Measurements from ENCODE around the gene DCLK1. TPM values are rescaled to one million over a fixed set of nuclear protein-coding genes. Genes with fewer than 3 reads are reported as not detected.
"Not testable (repeated sequence)": the region's sequence is repeated elsewhere in the genome, so short reads cannot be mapped to it uniquely, and the experiment has no call there.

The DCLK1 gene
- total RNA-seq, 1 donor from 2014 or later, result 55.5 TPM

GRCh38 chr13:36096461-36097416 is 34.4 kb downstream of the DCLK1 start:
- ATAC-seq (peak; percentile 54), DNase-seq (ENCODE audit: low spot score) (no peak)
- intact Hi-C loops (cut with DNase I), result no loop called here

- ATAC-seq, result no peak
- DNase-seq (ENCODE audit: low spot score), result no peak
- intact Hi-C loops (cut with DNase I), result no loop called here
These were observed 36.7 kb downstream of the DCLK1 start for GRCh38 chr13:36094478-36094877.

GRCh38 chr13:36090592-36090991 is 40.6 kb downstream of the DCLK1 start:
- intact Hi-C loops (cut with DNase I), result no loop called here
- peak; percentile 63 for ATAC-seq
- no peak for DNase-seq (ENCODE audit: low spot score)

GRCh38 chr13:36089130-36089647 is 42.0 kb downstream of the DCLK1 start:
- ATAC-seq, result peak; percentile 58
- intact Hi-C loops (cut with DNase I), result no loop called here
- no peak for DNase-seq (ENCODE audit: low spot score)

- intact Hi-C loops (cut with DNase I), result no loop called here
- no peak for DNase-seq (ENCODE audit: low spot score)
- ATAC-seq, result no peak
These were observed 42.7 kb downstream of the DCLK1 start for GRCh38 chr13:36088463-36088862.

GRCh38 chr13:36088001-36088400 is 43.2 kb downstream of the DCLK1 start:
- intact Hi-C loops (cut with DNase I), result no loop called here
- DNase-seq (ENCODE audit: low spot score) (no peak), ATAC-seq (no peak)

GRCh38 chr13:36086117-36086516 is 45.1 kb downstream of the DCLK1 start:
- DNase-seq (ENCODE audit: low spot score) (no peak), ATAC-seq (no peak)
- intact Hi-C loops (cut with DNase I), result no loop called here

- DNase-seq (ENCODE audit: low spot score) (no peak), ATAC-seq (no peak)
- intact Hi-C loops (cut with DNase I), result no loop called here
These were observed 47.1 kb downstream of the DCLK1 start for GRCh38 chr13:36084131-36084530.

GRCh38 chr13:36082806-36083205 is 48.4 kb downstream of the DCLK1 start:
- no peak for DNase-seq (ENCODE audit: low spot score)
- intact Hi-C loops (cut with DNase I), result no loop called here
- ATAC-seq, result no peak

- DNase-seq (ENCODE audit: low spot score), result no peak
- intact Hi-C loops (cut with DNase I), result no loop called here
- no peak for ATAC-seq
These were observed 48.8 kb downstream of the DCLK1 start for GRCh38 chr13:36082396-36082795.

GRCh38 chr13:36076211-36076610 is 55.0 kb downstream of the DCLK1 start:
- ATAC-seq, result no peak
- intact Hi-C loops (cut with DNase I), result no loop called here
- no peak for DNase-seq (ENCODE audit: low spot score)

GRCh38 chr13:36074659-36075058 is 56.5 kb downstream of the DCLK1 start:
- ATAC-seq (peak; percentile 5), DNase-seq (ENCODE audit: low spot score) (no peak)
- intact Hi-C loops (cut with DNase I), result no loop called here

GRCh38 chr13:36072152-36072935 is 58.8 kb downstream of the DCLK1 start:
- ATAC-seq (no peak), DNase-seq (ENCODE audit: low spot score) (no peak)
- intact Hi-C loops (cut with DNase I), result no loop called here

GRCh38 chr13:36070504-36071192 is 60.5 kb downstream of the DCLK1 start:
- intact Hi-C loops (cut with DNase I), result not testable (repeated sequence)
- DNase-seq (ENCODE audit: low spot score) (peak; percentile 61), ATAC-seq (peak; percentile 69)

GRCh38 chr13:36069881-36070366 is 61.3 kb downstream of the DCLK1 start:
- intact Hi-C loops (cut with DNase I), result no loop called here
- ATAC-seq, result peak; percentile 89

GRCh38 chr13:36068991-36069390 is 62.2 kb downstream of the DCLK1 start:
- no peak for DNase-seq (ENCODE audit: low spot score)
- intact Hi-C loops (cut with DNase I), result no loop called here
- no peak for ATAC-seq

More at GRCh38 chr13:36069881-36070366, 61.3 kb downstream of the DCLK1 start:
- no peak for DNase-seq (ENCODE audit: low spot score)

- ATAC-seq (no peak), DNase-seq (ENCODE audit: low spot score) (no peak)
- intact Hi-C loops (cut with DNase I), result no loop called here
These were observed 62.6 kb downstream of the DCLK1 start for GRCh38 chr13:36068566-36068965.

GRCh38 chr13:36067746-36068381 is 63.3 kb downstream of the DCLK1 start:
- no peak for DNase-seq (ENCODE audit: low spot score)
- peak; percentile 7 for ATAC-seq
- intact Hi-C loops (cut with DNase I), result no loop called here

GRCh38 chr13:36062249-36062648 is 68.9 kb downstream of the DCLK1 start:
- intact Hi-C loops (cut with DNase I), result no loop called here
- ATAC-seq (no peak), DNase-seq (ENCODE audit: low spot score) (no peak)
